Colonic mucosa (tissue), 4 donors: Measurements from ENCODE around the gene FGD2. TPM values are rescaled to one million over a fixed set of nuclear protein-coding genes. Genes with fewer than 3 reads are reported as not detected.

Source experiments
- DNase-seq: peaks from one replicate; pipeline ENCODE4 v3.0.0-alpha.2; 2020
- H3K27ac ChIP-seq: fragments of 200-600 bp; one replicate; pipeline ENCODE4 v1.8.0; 2021
- H3K27me3 ChIP-seq: fragments of 200-600 bp; one replicate; pipeline ENCODE4 v1.8.0; 2021
- H3K36me3 ChIP-seq: fragments of 200-600 bp; one replicate; pipeline ENCODE4 v1.8.0; 2021
- H3K4me1 ChIP-seq: fragments of 200-600 bp; one replicate; pipeline ENCODE4 v1.8.0; 2021; ENCODE audit warnings: mild to moderate bottlenecking
- H3K4me3 ChIP-seq: fragments of 200-600 bp; one replicate; pipeline ENCODE4 v1.8.0; 2021
- H3K9ac ChIP-seq, 2 donors: one replicate each; pipeline ENCODE4 v1.7.0; 2013; ENCODE audit warnings: control low read depth in 2 of 2, low read depth in 2 of 2, low read length in 2 of 2
- H3K9me3 ChIP-seq: fragments of 200-600 bp; one replicate; pipeline ENCODE4 v1.8.0; 2021
- CTCF ChIP-seq: fragments of 200-600 bp; IDR thresholded peaks from one replicate; pipeline ENCODE4 v1.8.0; 2022; ENCODE audit warnings: antibody characterized with exemption, mild to moderate bottlenecking
- intact Hi-C: fragments of 100-400 bp; cut with DNase I; formaldehyde crosslinking; loops from one replicate; pipeline ENCODE4 v1.14.1; 2022
- total RNA-seq, 2 donors: library from RNA; stranded (reverse); fragmentation: NEBNext Ultra II Directional in 1 of 2; extraction: Animal tissue kit (Norgen Biotek cat#: 25700) in 1 of 2; gene quantifications; one replicate each; pipeline ENCODE4 v1.2.1, GENCODE V29; 2021
- donor health status: healthy.
- donor health status: DM: no; HTN: no; CAD: no.
- donor health status: DM: no; HTN: no; CAD: no.

The FGD2 gene
- total RNA-seq, 2 donors from 2014 or later = 3.6 to 3.8 TPM

- intact Hi-C loops = no loop called here
- TF ChIP-seq CTCF = no peak
- no peak overlapping the region for H3K27ac ChIP-seq
- H3K9me3 ChIP-seq = no peaks in the 10 kb centered on the region
- H3K36me3 ChIP-seq = no peaks in the 10 kb centered on the region
- no peaks in the 10 kb centered on the region for H3K4me1 ChIP-seq
- no peak overlapping the region for H3K9ac ChIP-seq
- no peak for DNase-seq
- no peak overlapping the region for H3K4me3 ChIP-seq
- no peaks in the 10 kb centered on the region for H3K27me3 ChIP-seq
Measured at GRCh38 chr6:36997811-36998722, 7.4 kb upstream of the FGD2 start.

GRCh38 chr6:36998723-36999038 lies 6.8 kb upstream of the FGD2 start:
- H3K4me1 ChIP-seq = no peaks in the 10 kb centered on the region
- no peak overlapping the region for H3K27ac ChIP-seq
- no peaks in the 10 kb centered on the region for H3K27me3 ChIP-seq
- no peak overlapping the region for H3K9ac ChIP-seq
- H3K36me3 ChIP-seq = no peaks in the 10 kb centered on the region
- TF ChIP-seq CTCF = no peak
- intact Hi-C loops = no loop called here
- no peaks in the 10 kb centered on the region for H3K9me3 ChIP-seq
- H3K4me3 ChIP-seq = no peak overlapping the region
- DNase-seq = no peak

GRCh38 chr6:36999061-36999750 lies 6.2 kb upstream of the FGD2 start:
- H3K27ac ChIP-seq = no peak overlapping the region
- no peak for TF ChIP-seq CTCF

DNA sequence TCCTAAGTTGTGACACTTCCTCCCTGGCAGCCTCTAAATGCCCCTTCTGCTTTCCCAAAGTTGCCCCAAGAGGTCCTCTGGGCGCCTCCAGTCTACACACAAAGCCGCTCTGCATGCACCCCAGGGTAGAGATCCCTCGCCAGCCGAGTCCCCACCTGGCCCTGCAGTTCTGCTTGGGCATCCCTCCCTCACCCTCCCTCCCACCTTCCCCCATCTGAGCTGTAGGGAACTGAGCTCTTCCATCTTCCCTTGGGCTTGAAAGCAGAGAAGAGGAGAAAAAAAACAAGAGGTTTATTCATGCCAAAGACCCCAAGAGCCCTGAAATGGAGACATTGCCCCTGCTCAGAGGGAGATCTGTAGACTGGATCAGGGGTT lies 5.7 kb upstream of the FGD2 start:
- Histone ChIP-seq H3K36me3 (no peaks in the 10 kb centered on the region), H3K9me3 (no peaks in the 10 kb centered on the region), H3K9ac (no peak overlapping the region), H3K4me1 (no peaks in the 10 kb centered on the region), H3K27ac (no peak overlapping the region), H3K4me3 (no peak overlapping the region), H3K27me3 (no peaks in the 10 kb centered on the region)
- intact Hi-C loops = no loop called here
- TF ChIP-seq CTCF = no peak
- DNase-seq = no peak

More at GRCh38 chr6:36999061-36999750, 6.2 kb upstream of the FGD2 start:
- H3K9me3 ChIP-seq = no peaks in the 10 kb centered on the region
- H3K36me3 ChIP-seq = no peaks in the 10 kb centered on the region
- H3K4me3 ChIP-seq = no peak overlapping the region
- intact Hi-C loops = no loop called here
- H3K27me3 ChIP-seq = no peaks in the 10 kb centered on the region
- H3K4me1 ChIP-seq = no peaks in the 10 kb centered on the region
- no peak for DNase-seq
- no peak overlapping the region for H3K9ac ChIP-seq

- Histone ChIP-seq H3K9me3 (no peaks in the 10 kb centered on the region), H3K4me1 (no peaks in the 10 kb centered on the region), H3K27me3 (no peaks in the 10 kb centered on the region), H3K36me3 (no peaks in the 10 kb centered on the region), H3K4me3 (no peak overlapping the region), H3K27ac (no peak overlapping the region), H3K9ac (no peak overlapping the region)
- DNase-seq = no peak
- no peak for TF ChIP-seq CTCF
- intact Hi-C loops = no loop called here
Measured at GRCh38 chr6:37004044-37004980, 1.1 kb upstream of the FGD2 start.
